B cell (primary cell): ENCODE data around the gene PIAS4. TPM values are rescaled to one million over a fixed set of nuclear protein-coding genes. Genes with fewer than 3 reads are reported as not detected.

Source experiments
- ATAC-seq: fragments of 200-7000 bp; cut with Tn5 transposase; one replicate; pipeline ENCODE4 v1.10.0; 2021; ENCODE audit warnings: low read depth, mild to moderate bottlenecking, moderate number of reproducible peaks, moderate library complexity
- CTCF ChIA-PET: fragments of 350-600 bp; sonication (Branson Sonifier 250); formaldehyde crosslinking; loops from one replicate; lab custom pipeline; 2021; ENCODE audit warnings: antibody characterized with exemption, inconsistent platforms; lab: Charles Lee
- POLR2A ChIA-PET: fragments of 350-600 bp; sonication (Branson Sonifier 250); formaldehyde crosslinking; loops from one replicate; lab custom pipeline; 2021; ENCODE audit warnings: antibody characterized with exemption; lab: Charles Lee
- DNase-seq: peaks from one replicate; pipeline ENCODE4 v3.0.0; 2013
- H2AFZ ChIP-seq: 2 replicates; pipeline ENCODE4 v1.6.1; 2012; ENCODE audit warnings: mild to moderate bottlenecking, low read depth, low read length; ENCODE audit not compliant: insufficient read depth, poor library complexity, severe bottlenecking
- H3K27ac ChIP-seq, 2 donors: 1 replicate in 1 of 2; 2 replicates in 1 of 2; pipeline ENCODE4 v1.5.1; 2012 to 2013; ENCODE audit warnings: low read length in 2 of 2, mild to moderate bottlenecking in 2 of 2, moderate library complexity in 1 of 2
- H3K27me3 ChIP-seq, 4 experiments: fragments of 200-600 bp in 1 of 4; sonication (generic) in 1 of 4; replicated peaks in 1 of 4; 1 replicate in 2 of 4; 2 replicates in 2 of 4; pipeline versions ENCODE4 v1.6.1 to v1.7.0; 2013 to 2016; ENCODE audit warnings: low read length in 3 of 4, mild to moderate bottlenecking in 2 of 4, mixed read lengths in 1 of 4, moderate library complexity in 1 of 4; ENCODE audit not compliant: insufficient read depth in 4 of 4, control insufficient read depth in 3 of 4; ENCODE audit errors: control extremely low read depth in 1 of 4
- H3K36me3 ChIP-seq, 2 experiments: replicated peaks in 1 of 2; 1 replicate in 1 of 2; 2 replicates in 1 of 2; pipeline versions ENCODE4 v1.6.1 to v1.7.1; 2013; ENCODE audit warnings: low read length in 1 of 2; ENCODE audit not compliant: insufficient read depth in 2 of 2, control insufficient read depth in 1 of 2; ENCODE audit errors: control extremely low read depth in 1 of 2, extremely low read depth in 1 of 2
- H3K4me1 ChIP-seq, 2 donors: fragments of 200-600 bp in 1 of 2; sonication (generic) in 1 of 2; 1 replicate in 1 of 2; 2 replicates in 1 of 2; pipeline versions ENCODE4 v1.5.1 to v1.6.1; 2013 to 2017; ENCODE audit warnings: low read length in 2 of 2; ENCODE audit not compliant: control insufficient read depth in 2 of 2, insufficient read depth in 2 of 2
- H3K4me2 ChIP-seq: replicated peaks from 2 replicates; pipeline ENCODE3; 2012; ENCODE audit warnings: mild to moderate bottlenecking, low read depth, low read length; ENCODE audit not compliant: poor library complexity, severe bottlenecking
- H3K4me3 ChIP-seq, 5 experiments: fragments of 200-600 bp in 1 of 5; sonication (generic) in 1 of 5; 1 replicate in 3 of 5; 2 replicates in 2 of 5; pipeline versions ENCODE4 v1.5.1 to v1.7.0; 2011 to 2016; ENCODE audit warnings: low read length in 4 of 5, mild to moderate bottlenecking in 4 of 5, low read depth in 2 of 5, control low read depth in 1 of 5, moderate library complexity in 1 of 5; ENCODE audit not compliant: insufficient read depth in 1 of 5; ENCODE audit errors: control extremely low read depth in 1 of 5, extremely low read depth in 1 of 5
- H3K79me2 ChIP-seq: fragments of 200-600 bp; sonication (generic); one replicate; pipeline ENCODE4 v1.6.0; 2016; ENCODE audit warnings: low read length; ENCODE audit not compliant: control insufficient read depth, insufficient read depth
- H3K9ac ChIP-seq: fragments of 200-600 bp; sonication (generic); 2 replicates; pipeline ENCODE4 v1.6.1; 2017; ENCODE audit warnings: mild to moderate bottlenecking, low read length, moderate library complexity
- H3K9me3 ChIP-seq, 3 donors: one replicate each; pipeline versions ENCODE4 v1.6.1 to v1.7.1; 2013; ENCODE audit warnings: low read length in 2 of 3; ENCODE audit not compliant: control insufficient read depth in 2 of 3, insufficient read depth in 1 of 3; ENCODE audit errors: control extremely low read depth in 1 of 3
- H4K20me1 ChIP-seq: 2 replicates; pipeline ENCODE4 v1.6.0; 2012; ENCODE audit warnings: mild to moderate bottlenecking, low read length; ENCODE audit not compliant: insufficient read depth, control insufficient read depth, poor library complexity, severe bottlenecking
- H3K27ac Mint-ChIP-seq: one replicate; pipeline ENCODE4 v1.8.0; 2021; ENCODE audit warnings: mixed read lengths
- H3K27me3 Mint-ChIP-seq: one replicate; pipeline ENCODE4 v1.8.0; 2021; ENCODE audit warnings: mixed read lengths
- H3K4me1 Mint-ChIP-seq: one replicate; pipeline ENCODE4 v1.8.0; 2021; ENCODE audit warnings: mixed read lengths
- H3K4me3 Mint-ChIP-seq: one replicate; pipeline ENCODE4 v1.8.0; 2021; ENCODE audit warnings: mixed read lengths
- H3K9me3 Mint-ChIP-seq: one replicate; pipeline ENCODE4 v1.8.0; 2022; ENCODE audit warnings: mixed read lengths; ENCODE audit not compliant: insufficient read depth
- CTCF ChIP-seq: fragments of 200-600 bp; IDR thresholded peaks from one replicate; pipeline ENCODE4 v1.8.0; 2022; ENCODE audit warnings: antibody characterized with exemption, mild to moderate bottlenecking
- EZH2 ChIP-seq: IDR thresholded peaks from 2 replicates; pipeline ENCODE4 v1.6.1; 2012; ENCODE audit warnings: borderline replicate concordance, low read depth, mild to moderate bottlenecking, moderate library complexity, low read length; ENCODE audit not compliant: insufficient read depth, poor library complexity, severe bottlenecking
- WGBS: methylation state at CpG from one replicate; pipeline ENCODE4 v1.1.5; 2013; ENCODE audit warnings: missing lambda C conversion rate; ENCODE audit not compliant: insufficient coverage; 5-methylcytosine and 5-hydroxymethylcytosine counted together
- intact Hi-C: fragments of 100-400 bp; cut with micrococcal nuclease; formaldehyde crosslinking; loops from one replicate; pipeline ENCODE4 v1.10.0; 2022
- polyA plus RNA-seq: library from polyadenylated mRNA; depleted of rRNA; stranded (reverse); fragments of >200 nt; gene quantifications from 2 replicates; pipeline ENCODE4 v1.2.3, GENCODE V29; 2012
- total RNA-seq, 2 donors: library from RNA; stranded (reverse); fragments of 120-200 nt in 1 of 2; gene quantifications; 1 replicate in 1 of 2; 2 replicates in 1 of 2; pipeline versions ENCODE4 v1.2.3 to v1.2.4, GENCODE V29; 2013 to 2022

The PIAS4 gene
- total and polyA plus RNA-seq, 2 donors (not counting 1 experiment from before 2014, with no cell fraction given), result 13.7 to 56.8 TPM

GRCh38 chr19:3961007-3961406 is 46.5 kb upstream of the PIAS4 start:
- CTCF ChIA-PET, result no interaction called here
- Mint-ChIP-seq H3K27me3 (no peaks in the 10 kb centered on the region), H3K4me3 (no peak overlapping the region), H3K27ac (no peak overlapping the region), H3K9me3 (no peaks in the 10 kb centered on the region), H3K4me1 (no peaks in the 10 kb centered on the region)
- Histone ChIP-seq H3K4me2 (no peak overlapping the region), H3K27me3 (no peaks in the 10 kb centered on the region), H2AFZ (no peak overlapping the region), H3K4me1 (no peaks in the 10 kb centered on the region), H3K79me2 (peaks cover 4% of the 10 kb centered on the region), H3K27ac (no peak overlapping the region), H4K20me1 (peaks cover 19% of the 10 kb centered on the region), H3K4me3 (no peak overlapping the region), H3K36me3 (peaks cover 0 to 55% of the 10 kb centered on the region in 2 experiments), H3K9ac (no peak overlapping the region), H3K9me3 (no peaks in the 10 kb centered on the region)
- intact Hi-C loops, result no loop called here
- ATAC-seq (no peak), DNase-seq (no peak)
- 98% methylated on average over 24 of the region's 24 CpGs for WGBS
- POLR2A ChIA-PET, result interaction anchor here (0.6 kb wide), 1 partner anchor 23 kb away, joined by 4 read pairs; no protein-coding TSS in a partner anchor
- TF ChIP-seq EZH2, result no peak
- no peak for TF ChIP-seq CTCF

- Histone ChIP-seq H3K4me2 (no peak overlapping the region), H3K27ac (no peak overlapping the region), H3K9ac (no peak overlapping the region), H3K4me1 (no peaks in the 10 kb centered on the region), H3K36me3 (peaks cover 2 to 51% of the 10 kb centered on the region in 2 experiments), H3K9me3 (no peaks in the 10 kb centered on the region), H4K20me1 (peaks cover 28% of the 10 kb centered on the region), H3K4me3 (no peak overlapping the region), H3K79me2 (peaks cover 19% of the 10 kb centered on the region), H3K27me3 (no peaks in the 10 kb centered on the region), H2AFZ (no peak overlapping the region)
- intact Hi-C loops, result no loop called here
- WGBS, result 99% methylated on average over 34 of the region's 35 CpGs
- Mint-ChIP-seq H3K27me3 (no peaks in the 10 kb centered on the region), H3K27ac (no peak overlapping the region), H3K4me3 (no peak overlapping the region), H3K9me3 (no peaks in the 10 kb centered on the region), H3K4me1 (peaks cover 4% of the 10 kb centered on the region)
- CTCF ChIA-PET, result no interaction called here
- no peak for TF ChIP-seq CTCF
- no peak for TF ChIP-seq EZH2
- no peak for DNase-seq
- POLR2A ChIA-PET, result no interaction called here
- ATAC-seq, result no peak
Observed at GRCh38 chr19:3963458-3964255, 43.9 kb upstream of the PIAS4 start.
